ENCODE measurements around the gene TRIM33.

GRCh38 chr1:114488739-114489138, 22.3 kb downstream of the TRIM33 start:
- TF ChIP-seq CTCF (IDR thresholded peaks at IDR 0.05; ENCODE audit: poor library complexity, severe bottlenecking) = no peak
- no peak for TF ChIP-seq REST (IDR thresholded peaks at IDR 0.05; ENCODE audit: borderline replicate concordance)
- TF ChIP-seq TAF1 (IDR thresholded peaks at IDR 0.05; ENCODE audit: low read depth) = no peak
- no peak for TF ChIP-seq EP300 (conservative IDR thresholded peaks at IDR 0.05; ENCODE audit: poor library complexity, severe bottlenecking)
- no peak for TF ChIP-seq POLR2AphosphoS5 (IDR thresholded peaks at IDR 0.05)
